ENCODE measurements around the gene NRAS.

Gene NRAS

DNA sequence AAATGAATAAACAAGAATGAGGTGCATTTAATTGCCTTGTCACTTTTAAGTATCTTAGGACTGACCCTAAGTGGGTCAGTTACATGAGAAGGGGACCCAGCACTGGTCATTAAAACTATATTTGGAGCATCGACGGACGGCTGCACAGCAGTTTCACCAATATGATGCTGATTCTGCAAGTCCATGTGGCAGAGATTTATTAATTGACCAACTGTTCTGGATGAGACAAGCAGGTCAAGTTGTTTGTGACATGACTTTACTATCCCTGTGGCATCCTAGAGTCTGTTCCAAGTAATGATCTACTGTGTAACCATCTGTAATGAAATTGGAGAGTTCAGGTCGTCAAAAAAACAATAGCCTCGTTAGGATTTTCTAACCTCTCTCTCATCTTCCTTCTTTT lies 30.7 kb downstream of the NRAS start:
- DNase-seq (ENCODE audit: low read depth), result no peak
- TF ChIP-seq CTCF (IDR thresholded peaks at IDR 0.05; ENCODE audit: insufficient read depth, low read depth, low read length, missing control alignments), result no peak
- no peak overlapping the region for H3K4me3 ChIP-seq (ENCODE audit: low read length)

DNA sequence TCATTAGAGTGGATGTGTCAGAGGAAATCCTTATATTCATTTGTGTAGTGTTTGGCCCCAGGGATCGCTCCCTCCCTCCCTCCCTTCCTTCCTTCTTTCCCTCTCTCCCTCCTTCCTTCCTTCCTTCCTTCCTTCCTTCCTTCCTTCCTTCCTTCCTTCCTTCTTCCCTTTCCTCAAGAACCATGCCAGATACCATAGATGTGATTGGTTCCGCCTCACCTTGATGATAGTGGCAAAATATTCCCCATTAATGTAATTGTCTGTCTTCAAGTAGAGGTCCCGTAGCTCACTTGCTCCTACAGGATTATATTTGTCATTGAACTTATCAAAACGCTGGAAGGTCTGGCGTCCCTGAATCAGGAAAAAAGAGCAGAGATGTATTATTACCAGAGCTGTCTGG lies 38.9 kb downstream of the NRAS start:
- no peak for TF ChIP-seq CTCF (IDR thresholded peaks at IDR 0.05; ENCODE audit: insufficient read depth, low read depth, low read length, missing control alignments)
- no peak overlapping the region for H3K4me3 ChIP-seq (ENCODE audit: low read length)
- DNase-seq (ENCODE audit: low read depth), result no peak

- no peak for TF ChIP-seq CTCF (IDR thresholded peaks at IDR 0.05; ENCODE audit: insufficient read depth, low read depth, low read length, missing control alignments)
- H3K4me3 ChIP-seq (ENCODE audit: low read length), result no peak overlapping the region
- no peak for DNase-seq (ENCODE audit: low read depth)
Measured at GRCh38 chr1:114676115-114676514, 40.5 kb downstream of the NRAS start.

DNA sequence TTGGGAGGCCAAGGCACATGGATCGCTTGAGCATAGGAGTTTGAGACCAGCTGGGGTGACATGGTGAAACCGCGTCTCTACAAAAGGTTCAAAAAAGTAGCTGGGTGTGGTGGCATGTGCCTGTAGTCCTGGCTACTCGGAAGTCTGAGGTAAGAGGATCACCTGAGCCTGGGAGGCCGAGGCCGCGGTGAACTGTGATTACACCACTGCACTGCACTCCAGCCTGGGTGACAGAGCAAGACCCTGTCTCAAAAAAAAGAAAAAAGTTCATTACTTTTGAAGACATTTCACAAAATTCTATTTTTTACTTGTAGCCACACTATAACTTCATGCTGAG lies 44.7 kb downstream of the NRAS start:
- no peak overlapping the region for H3K4me3 ChIP-seq (ENCODE audit: low read length)
- DNase-seq (ENCODE audit: low read depth), result peak; percentile 53
- TF ChIP-seq CTCF (IDR thresholded peaks at IDR 0.05; ENCODE audit: insufficient read depth, low read depth, low read length, missing control alignments), result no peak

GRCh38 chr1:114671011-114671938 lies 45.3 kb downstream of the NRAS start:
- DNase-seq (ENCODE audit: low read depth), result peak; percentile 50
- peak; percentile 34 for TF ChIP-seq CTCF (IDR thresholded peaks at IDR 0.05; ENCODE audit: insufficient read depth, low read depth, low read length, missing control alignments)
- H3K4me3 ChIP-seq (ENCODE audit: low read length), result peak overlapping the region; percentile 25

GRCh38 chr1:114670083-114671010 lies 46.2 kb downstream of the NRAS start:
- peak; percentile 100 for DNase-seq (ENCODE audit: low read depth)
- peak overlapping the region; percentile 79 for H3K4me3 ChIP-seq (ENCODE audit: low read length)
- TF ChIP-seq CTCF (IDR thresholded peaks at IDR 0.05; ENCODE audit: insufficient read depth, low read depth, low read length, missing control alignments), result no peak

Data from epithelial cell of esophagus (primary cell).